ENCODE results near the gene PDP2. TPM values are rescaled to one million over a fixed set of nuclear protein-coding genes. Genes with fewer than 3 reads are reported as not detected.
A peak's percentile ranks its signal among the peaks of the same experiment; 100 is the strongest.
"Not testable (repeated sequence)": the region's sequence is repeated elsewhere in the genome, so short reads cannot be mapped to it uniquely, and the experiment has no call there.

PDP2 gene
- total and polyA plus RNA-seq, 11 donors, result 1.1 to 7.5 (median 3.5) TPM

- ATAC-seq (no peak), DNase-seq (no peak)
- Histone ChIP-seq H3K9me3 (no peaks in the 10 kb centered on the region), H3K27me3 (no peaks in the 10 kb centered on the region), H3K4me1 (peaks cover 4 to 62% (median 37%) of the 10 kb centered on the region in 12 donors), H3K27ac (peak overlapping the region; percentile 82 to 99 (median 96)), H3K36me3 (peaks cover 0 to 40% (median 24%) of the 10 kb centered on the region in 9 donors), H3K4me3 (peak overlapping the region; percentile 67 to 100 (median 95))
- intact Hi-C loops (cut with DNase I), result loop anchor here in 1 of 10 donors (5.0 kb wide), 1 partner anchor 36 kb away; no protein-coding TSS in a partner anchor
- WGBS, 4 donors, result 3 to 5% (median 4%) methylated on average over 12 of the region's 12 CpGs
- no peak for TF ChIP-seq POLR2A (IDR thresholded peaks at IDR 0.05)
- TF ChIP-seq CTCF (IDR thresholded peaks at IDR 0.05), result no peak
Measured at GRCh38 chr16:66933776-66934137, 53.4 kb downstream of the PDP2 start.

DNA sequence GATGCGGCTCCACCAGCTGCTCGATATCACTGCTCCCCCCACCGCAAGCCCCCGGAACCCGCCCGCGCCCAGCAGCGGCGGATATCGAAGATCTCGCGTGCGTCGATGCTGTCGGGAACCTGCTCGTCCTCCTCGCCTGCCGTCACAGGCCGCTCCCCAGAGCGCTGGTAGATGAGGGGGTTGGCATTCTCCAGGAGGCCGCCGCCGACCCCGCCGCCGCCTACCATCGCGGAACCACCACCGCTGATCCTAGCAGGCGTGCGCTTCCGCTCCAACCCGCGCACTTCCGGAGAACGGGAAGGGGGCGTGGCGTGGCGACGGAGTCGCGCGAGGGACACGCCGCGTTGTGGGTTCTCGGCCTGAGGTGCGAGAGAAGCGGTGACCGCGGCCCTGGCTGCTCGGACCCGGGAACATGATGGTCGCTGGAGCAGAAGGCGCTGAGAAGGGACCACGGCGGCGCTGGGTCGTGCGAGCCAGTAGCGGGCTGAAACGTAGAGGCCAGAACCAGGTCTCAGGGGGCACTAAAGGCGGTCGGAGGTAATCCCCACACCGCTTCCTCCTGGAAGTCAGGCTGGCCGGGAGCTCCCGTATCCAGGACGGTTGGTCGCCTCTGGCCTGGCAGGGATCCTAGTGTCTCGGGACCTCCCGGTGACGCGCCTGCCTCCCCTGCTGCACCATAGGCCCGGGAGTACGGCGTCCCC is 54.0 kb downstream of the PDP2 start, which contains the start of gene CIAO2B:
CIAO2B (minus strand) TSS at position 265 of the 701 bp plus-strand sequence; CDS start at position 227, 38 bp downstream.
- H3K27ac ChIP-seq, result peak within 1 kb of the TSS; percentile 82 to 99 (median 96)
- no peaks in the 10 kb centered on the region for H3K9me3 ChIP-seq
- DNase-seq, result peak; percentile 91 to 95 (median 93)
- H3K4me1 ChIP-seq, result peaks cover 4 to 58% (median 37%) of the 10 kb centered on the region in 12 donors
- peaks cover 0 to 45% (median 30%) of the 10 kb centered on the region in 9 donors for H3K36me3 ChIP-seq
- 0% methylated on average over 35 to 76 of the region's 76 CpGs for WGBS, 4 donors
- H3K4me3 ChIP-seq, result peak within 1 kb of the TSS; percentile 67 to 100 (median 95)
- TF ChIP-seq CTCF (IDR thresholded peaks at IDR 0.05), result no peak
- TF ChIP-seq POLR2A (IDR thresholded peaks at IDR 0.05), result peak; percentile 27 to 79
- ATAC-seq, result peak; percentile 66 to 91 (median 81)
- no peaks in the 10 kb centered on the region for H3K27me3 ChIP-seq
- intact Hi-C loops (cut with DNase I), result loop anchor here in 1 of 10 donors (5.0 kb wide), 1 partner anchor 37 kb away; no protein-coding TSS in a partner anchor

DNA sequence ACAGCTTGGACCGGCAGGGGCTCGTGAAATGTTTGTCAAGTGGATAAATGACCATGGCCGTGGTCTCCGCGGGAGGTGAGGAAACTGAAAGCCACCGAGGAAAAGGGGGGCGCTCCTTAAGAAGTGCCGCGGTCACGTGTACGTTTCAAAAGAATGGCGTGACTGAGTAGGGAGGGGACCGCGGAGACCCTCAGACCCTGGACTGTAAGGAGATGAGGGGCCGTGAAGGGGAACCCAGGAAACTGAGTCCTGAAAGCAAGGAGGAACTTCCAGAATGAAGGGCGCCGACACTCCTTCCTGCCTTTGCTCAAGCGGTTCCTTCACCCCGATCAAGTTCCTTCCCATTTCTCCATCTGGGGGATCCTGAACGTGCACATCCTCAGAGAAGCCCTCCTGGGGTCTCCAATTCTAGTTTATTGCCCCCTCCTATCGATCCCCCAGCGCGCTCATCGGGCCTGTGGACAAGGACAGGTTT is 54.6 kb downstream of the PDP2 start:
- WGBS, 4 donors, result 0 to 1% (median 1%) methylated on average over 20 to 24 of the region's 24 CpGs
- intact Hi-C loops (cut with DNase I), result loop anchor here in 2 of 10 donors (5.0 kb wide), 1 partner anchor 38 kb away; no protein-coding TSS in a partner anchor

GRCh38 chr16:66935314-66936011 is 55.1 kb downstream of the PDP2 start, which contains the start of gene CES2:
Gene CES2, plus strand, starts transcription at chr16:66935516. Its CDS starts 120 bp downstream, at chr16:66935636.
- Histone ChIP-seq H3K9me3 (no peaks in the 10 kb centered on the region), H3K27ac (peak within 1 kb of the TSS; percentile 82 to 99 (median 96)), H3K36me3 (peaks cover 0 to 55% (median 41%) of the 10 kb centered on the region in 9 donors), H3K27me3 (no peaks in the 10 kb centered on the region), H3K4me3 (peak within 1 kb of the TSS; percentile 67 to 100 (median 95)), H3K4me1 (peaks cover 4 to 58% (median 37%) of the 10 kb centered on the region in 12 donors)
- 15 to 27% (median 24%) methylated on average over 29 to 44 of the region's 44 CpGs for WGBS, 4 donors
- TF ChIP-seq CTCF (IDR thresholded peaks at IDR 0.05) (no peak), POLR2A (IDR thresholded peaks at IDR 0.05) (peak in 1 of 2 donors; percentile 50)
- DNase-seq (peak in 4 of 5 donors; percentile 53 to 83 (median 66)), ATAC-seq (peak; percentile 32 to 71 (median 63))
- intact Hi-C loops (cut with DNase I), result loop anchor here in 1 of 10 donors (5.0 kb wide), 1 partner anchor 38 kb away; no protein-coding TSS in a partner anchor

More for the DNA sequence above, 54.6 kb downstream of the PDP2 start:
- Histone ChIP-seq H3K27ac (peak overlapping the region; percentile 82 to 99 (median 96)), H3K4me1 (peaks cover 4 to 58% (median 37%) of the 10 kb centered on the region in 12 donors), H3K36me3 (peaks cover 0 to 51% (median 35%) of the 10 kb centered on the region in 9 donors), H3K4me3 (peak overlapping the region; percentile 67 to 100 (median 95))
- H3K9me3 ChIP-seq, H3K27me3 ChIP-seq, DNase-seq: not testable (repeated sequence)
- peak in 3 of 4 donors; percentile 0 to 1 (median 0) for ATAC-seq
